Measurements from ENCODE around the gene HRH2. TPM values are rescaled to one million over a fixed set of nuclear protein-coding genes. Genes with fewer than 3 reads are reported as not detected.

Gene HRH2
- total RNA-seq, 1 donor from 2014 or later, result 67.3 TPM

DNA sequence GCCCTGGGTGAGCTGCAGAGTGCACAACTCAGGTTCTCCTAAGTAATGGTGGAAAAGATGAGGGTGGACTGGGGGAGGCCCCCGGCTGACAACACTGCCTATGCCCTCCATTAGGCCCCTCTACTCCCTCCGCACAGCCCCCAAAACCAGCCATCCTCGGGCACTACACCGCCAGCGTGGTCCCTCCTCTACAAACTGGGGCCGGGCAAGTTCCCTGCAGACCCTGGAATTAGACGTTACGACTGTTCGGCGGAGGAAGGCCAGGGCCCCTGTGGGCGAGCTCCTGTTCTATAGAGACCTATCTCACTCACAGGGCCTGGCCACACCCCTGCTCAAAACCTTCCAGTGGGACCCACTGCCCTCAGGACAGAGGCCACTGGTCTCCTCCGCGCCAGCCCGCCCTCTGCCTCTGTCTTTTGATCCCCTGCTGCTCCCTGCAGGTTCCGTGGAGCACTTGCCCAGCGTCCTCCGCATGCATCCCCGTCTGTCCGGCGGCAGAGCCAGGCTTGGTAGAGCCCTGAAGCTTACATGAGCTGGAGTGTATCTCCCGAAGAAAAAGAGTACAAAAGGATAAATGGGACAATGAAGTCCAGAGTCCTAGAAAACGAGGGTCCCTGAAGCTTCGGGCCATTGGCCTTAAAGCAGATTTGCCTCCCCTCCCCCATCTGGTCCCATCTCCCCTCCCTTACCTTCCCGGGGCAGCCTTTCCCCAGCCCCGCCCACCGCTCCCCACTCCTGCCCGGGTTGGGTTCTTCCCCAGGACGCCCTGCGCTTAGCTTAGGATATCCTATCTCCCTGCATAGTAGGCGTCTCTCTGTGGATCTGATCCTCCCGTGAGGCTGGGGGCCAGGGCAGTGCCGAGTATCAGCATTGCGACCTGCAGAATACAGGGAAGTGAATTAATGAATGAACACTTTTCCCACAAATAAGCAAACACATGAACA, 71.3 kb downstream of the HRH2 start:
- intact Hi-C loops (cut with micrococcal nuclease), result no loop called here
- H3K9me3 Mint-ChIP-seq, result no peaks in the 10 kb centered on the region
- peaks cover 19% of the 10 kb centered on the region for H3K27me3 Mint-ChIP-seq
- H3K4me3 Mint-ChIP-seq, result no peak overlapping the region
- no peak overlapping the region for H3K27ac Mint-ChIP-seq
- peaks cover 2% of the 10 kb centered on the region for H3K4me1 Mint-ChIP-seq
- H3K36me3 Mint-ChIP-seq (ENCODE audit: low read depth), result no peaks in the 10 kb centered on the region
- no peak for DNase-seq

DNA sequence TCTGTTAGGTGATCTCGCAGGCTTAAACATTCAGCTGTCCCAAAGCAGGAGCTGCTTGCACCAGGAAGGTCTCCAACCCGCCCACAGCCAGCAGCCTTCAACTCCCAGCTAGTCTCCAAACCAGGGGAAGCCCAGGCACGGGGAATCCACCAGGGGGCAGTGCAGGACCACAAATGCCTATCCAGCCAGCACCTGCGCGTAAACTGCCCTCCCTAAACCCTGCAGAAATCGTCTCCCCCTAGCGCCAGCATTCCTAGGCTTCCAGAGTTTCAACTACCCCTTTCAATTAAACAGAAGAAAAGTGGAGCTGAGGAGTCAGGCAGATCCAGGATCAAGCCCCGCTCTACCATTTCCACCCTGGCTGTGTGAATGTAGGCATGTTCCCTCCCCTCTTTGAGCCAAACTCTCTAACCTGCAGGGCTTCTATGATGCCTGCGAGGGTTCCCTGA, 72.0 kb downstream of the HRH2 start:
- H3K4me3 Mint-ChIP-seq, result no peak overlapping the region
- intact Hi-C loops (cut with micrococcal nuclease), result loop anchor here (5.0 kb wide), 1 partner anchor 142 kb away; the partner anchor contains the start of gene CPLX2
- H3K27ac Mint-ChIP-seq, result no peak overlapping the region
- H3K36me3 Mint-ChIP-seq (ENCODE audit: low read depth), result no peaks in the 10 kb centered on the region
- peaks cover 17% of the 10 kb centered on the region for H3K27me3 Mint-ChIP-seq
- peaks cover 2% of the 10 kb centered on the region for H3K4me1 Mint-ChIP-seq
- peak; percentile 97 for DNase-seq
- no peaks in the 10 kb centered on the region for H3K9me3 Mint-ChIP-seq

DNA sequence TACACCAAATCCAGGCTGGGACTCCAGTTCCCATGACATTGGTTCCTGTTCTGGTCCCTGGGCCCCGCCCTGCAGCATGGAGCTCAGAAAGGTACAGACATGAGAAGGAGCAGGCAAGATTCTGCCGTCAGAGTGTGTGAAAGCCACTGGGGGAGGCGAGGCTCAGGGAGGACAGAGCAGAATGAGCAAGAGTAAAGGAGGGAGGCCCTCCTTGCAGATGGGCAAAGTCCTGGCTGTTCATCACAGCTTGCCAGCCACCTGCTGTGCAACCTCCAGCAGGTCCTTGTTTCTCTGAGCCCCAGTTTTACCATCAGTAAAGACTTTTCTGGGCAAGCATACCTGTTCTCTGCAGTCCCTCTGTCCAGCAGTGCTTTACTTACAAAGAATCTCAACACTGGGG, 73.3 kb downstream of the HRH2 start:
- H3K9me3 Mint-ChIP-seq, result no peaks in the 10 kb centered on the region
- H3K27ac Mint-ChIP-seq, result no peak overlapping the region
- H3K4me1 Mint-ChIP-seq, result peaks cover 2% of the 10 kb centered on the region
- intact Hi-C loops (cut with micrococcal nuclease), result loop anchor here (5.0 kb wide), 1 partner anchor 141 kb away; the partner anchor contains the start of gene CPLX2
- no peak for DNase-seq
- peaks cover 14% of the 10 kb centered on the region for H3K27me3 Mint-ChIP-seq
- H3K36me3 Mint-ChIP-seq (ENCODE audit: low read depth), result no peaks in the 10 kb centered on the region
- no peak overlapping the region for H3K4me3 Mint-ChIP-seq

DNA sequence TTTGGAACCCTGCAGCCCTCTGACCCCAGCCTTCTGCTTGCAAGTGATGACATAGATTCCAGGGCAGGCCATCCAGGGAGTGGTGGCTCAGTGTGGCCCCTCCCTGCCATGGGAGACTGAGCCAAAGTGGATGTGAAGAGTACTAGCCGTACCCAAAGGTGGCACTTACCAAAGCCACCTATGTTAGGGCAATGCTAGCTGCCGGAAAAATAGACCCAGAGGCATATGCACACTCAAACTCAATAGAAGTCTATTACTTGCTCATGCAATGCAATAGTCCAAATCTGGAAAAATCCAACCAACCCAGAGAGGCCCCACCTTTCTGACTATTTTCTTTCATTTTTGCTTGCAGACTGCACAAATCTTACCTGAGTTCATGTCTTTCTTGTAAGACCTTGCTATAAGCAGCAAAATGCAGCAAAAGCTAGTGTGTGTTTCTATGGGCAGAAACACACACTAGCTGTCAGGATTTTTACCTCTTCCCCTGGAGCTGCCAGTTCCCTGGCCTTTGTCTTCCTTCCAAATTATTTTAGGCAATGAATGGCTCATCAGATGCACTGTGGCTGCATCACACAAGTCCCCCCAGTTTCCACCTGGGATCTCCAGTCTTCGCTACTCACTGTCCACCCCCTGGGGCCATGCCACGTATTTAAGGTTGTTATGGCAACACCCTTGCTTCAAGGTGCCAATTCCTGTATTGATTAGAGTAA, 74.0 kb downstream of the HRH2 start:
- H3K4me1 Mint-ChIP-seq, result peaks cover 2% of the 10 kb centered on the region
- peaks cover 15% of the 10 kb centered on the region for H3K27me3 Mint-ChIP-seq
- no peak for DNase-seq
- no peak overlapping the region for H3K27ac Mint-ChIP-seq
- no peaks in the 10 kb centered on the region for H3K9me3 Mint-ChIP-seq
- H3K4me3 Mint-ChIP-seq, result no peak overlapping the region
- intact Hi-C loops (cut with micrococcal nuclease), result loop anchor here (5.0 kb wide), 1 partner anchor 140 kb away; the partner anchor contains the start of gene CPLX2
- no peaks in the 10 kb centered on the region for H3K36me3 Mint-ChIP-seq (ENCODE audit: low read depth)

DNA sequence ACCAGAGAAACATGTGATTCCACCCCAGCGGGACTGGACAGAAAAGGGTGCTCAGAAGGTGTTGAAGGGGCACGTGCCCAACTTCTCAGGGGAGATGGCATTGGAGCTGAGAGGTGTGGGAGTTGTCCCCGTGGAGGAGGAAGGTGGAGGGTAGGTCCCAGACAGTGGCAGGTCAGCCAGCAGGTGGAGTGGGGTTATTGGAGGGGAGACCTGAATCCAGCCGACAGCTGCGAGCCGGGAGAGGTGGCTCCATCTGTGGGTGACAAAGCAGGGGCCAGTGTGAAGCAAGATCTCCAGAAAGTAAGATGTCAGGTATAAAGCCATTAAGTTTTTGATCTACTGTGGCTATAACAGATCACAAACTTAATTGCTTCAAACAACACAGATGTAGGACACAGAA, 75.1 kb downstream of the HRH2 start:
- Mint-ChIP-seq H3K4me1 (peaks cover 2% of the 10 kb centered on the region), H3K4me3 (no peak overlapping the region), H3K36me3 (ENCODE audit: low read depth) (no peaks in the 10 kb centered on the region), H3K9me3 (no peaks in the 10 kb centered on the region), H3K27ac (peak overlapping the region; percentile 25), H3K27me3 (peaks cover 16% of the 10 kb centered on the region)
- no peak for DNase-seq
- intact Hi-C loops (cut with micrococcal nuclease), result loop anchor here (5.0 kb wide), 1 partner anchor 139 kb away; the partner anchor contains the start of gene CPLX2

DNA sequence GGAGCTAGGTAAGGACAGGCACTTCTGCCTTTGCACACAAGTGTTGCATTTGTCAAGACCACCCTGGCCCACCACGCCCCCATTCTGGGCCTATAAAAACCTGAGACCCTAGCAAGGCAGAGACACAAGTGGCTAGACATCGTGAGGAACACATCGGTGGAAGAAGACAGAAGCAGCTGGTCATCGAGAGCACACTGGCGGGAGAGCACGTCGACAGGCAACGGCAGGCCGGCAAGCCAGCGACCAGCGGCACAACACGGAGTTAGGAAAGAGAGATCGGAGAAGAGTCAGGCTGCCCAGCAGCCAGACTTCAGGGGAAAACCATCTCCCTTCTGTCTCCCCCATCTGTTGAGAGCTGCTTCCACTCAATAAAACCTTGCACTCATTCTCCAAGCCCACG, 76.1 kb downstream of the HRH2 start:
- DNase-seq, result no peak
- Mint-ChIP-seq H3K27me3 (peaks cover 16% of the 10 kb centered on the region), H3K27ac (no peak overlapping the region), H3K4me3 (no peak overlapping the region), H3K4me1 (peaks cover 2% of the 10 kb centered on the region), H3K36me3 (ENCODE audit: low read depth) (no peaks in the 10 kb centered on the region), H3K9me3 (no peaks in the 10 kb centered on the region)
- intact Hi-C loops (cut with micrococcal nuclease), result loop anchor here (5.0 kb wide), 1 partner anchor 138 kb away; the partner anchor contains the start of gene CPLX2

DNA sequence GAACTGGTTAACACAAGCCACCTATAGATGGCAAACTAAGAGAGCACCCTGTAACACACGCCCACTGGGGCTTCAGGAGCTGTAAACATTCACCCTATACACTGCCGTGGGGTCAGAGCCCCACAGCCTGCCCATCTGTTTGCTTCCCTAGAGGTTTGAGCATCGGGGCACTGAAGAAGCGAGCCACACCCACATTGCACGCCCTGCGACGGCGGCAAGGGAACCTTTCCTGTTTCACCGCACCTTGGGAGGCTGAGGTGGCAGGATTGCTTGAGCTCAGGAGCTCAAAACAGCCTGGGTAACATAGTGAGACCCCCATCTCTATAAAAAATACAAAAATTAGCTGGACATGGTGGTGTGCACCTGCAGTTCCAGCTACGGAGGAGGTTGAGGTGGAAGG, 76.6 kb downstream of the HRH2 start:
- intact Hi-C loops (cut with micrococcal nuclease), result loop anchor here (5.0 kb wide), 1 partner anchor 138 kb away; the partner anchor contains the start of gene CPLX2
- no peak for DNase-seq

DNA sequence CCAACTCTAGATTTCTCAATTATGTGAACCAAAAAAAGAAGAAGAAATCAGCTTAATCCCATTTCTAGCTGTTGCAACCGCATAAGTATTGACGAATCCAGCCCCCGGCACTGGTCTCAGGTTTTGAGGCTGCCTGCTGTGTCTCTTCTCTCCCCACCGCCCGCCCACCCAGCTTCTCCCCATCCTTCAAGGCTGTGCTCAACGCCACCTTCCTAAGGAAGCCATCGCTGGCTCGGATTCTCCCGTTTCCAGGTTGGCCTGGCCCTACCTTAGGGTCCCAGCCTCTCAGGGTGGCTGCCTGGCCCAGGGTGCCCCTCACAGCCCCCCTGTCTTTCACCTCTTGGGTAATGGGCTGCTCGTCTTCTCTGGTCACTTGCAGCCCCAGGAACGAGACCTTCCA, 77.8 kb downstream of the HRH2 start:
- Mint-ChIP-seq H3K27me3 (peaks cover 23% of the 10 kb centered on the region), H3K4me1 (no peaks in the 10 kb centered on the region), H3K27ac (no peak overlapping the region), H3K9me3 (no peaks in the 10 kb centered on the region), H3K4me3 (no peak overlapping the region), H3K36me3 (ENCODE audit: low read depth) (no peaks in the 10 kb centered on the region)
- intact Hi-C loops (cut with micrococcal nuclease), result no loop called here
- DNase-seq, result no peak

More for the DNA sequence above, 76.6 kb downstream of the HRH2 start:
- Mint-ChIP-seq H3K9me3 (no peaks in the 10 kb centered on the region), H3K4me1 (peaks cover 2% of the 10 kb centered on the region), H3K4me3 (no peak overlapping the region), H3K36me3 (ENCODE audit: low read depth) (no peaks in the 10 kb centered on the region), H3K27me3 (peaks cover 17% of the 10 kb centered on the region), H3K27ac (no peak overlapping the region)

DNA sequence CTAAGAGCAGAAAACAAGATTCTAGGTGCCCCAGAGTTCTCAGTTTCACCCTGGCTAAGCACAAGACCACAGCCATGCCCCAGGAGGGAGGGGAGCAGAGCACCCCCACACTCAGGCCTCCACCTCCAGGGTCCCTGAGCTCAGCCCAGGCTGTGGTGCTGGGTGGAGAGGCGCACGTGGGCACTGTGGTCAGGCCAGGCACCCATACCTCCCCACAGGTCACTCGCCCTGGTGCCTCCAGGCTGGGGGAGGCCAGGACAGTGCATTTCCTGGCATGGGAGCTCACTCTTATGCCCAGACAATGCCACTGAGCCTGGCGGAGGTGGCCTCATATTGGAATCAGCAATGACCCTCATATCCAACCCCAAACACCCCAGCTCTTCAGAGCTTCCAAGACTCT, 78.8 kb downstream of the HRH2 start:
- Mint-ChIP-seq H3K36me3 (ENCODE audit: low read depth) (no peaks in the 10 kb centered on the region), H3K27me3 (peaks cover 25% of the 10 kb centered on the region), H3K4me1 (no peaks in the 10 kb centered on the region), H3K27ac (no peak overlapping the region), H3K9me3 (no peaks in the 10 kb centered on the region), H3K4me3 (no peak overlapping the region)
- DNase-seq, result no peak
- intact Hi-C loops (cut with micrococcal nuclease), result no loop called here

DNA sequence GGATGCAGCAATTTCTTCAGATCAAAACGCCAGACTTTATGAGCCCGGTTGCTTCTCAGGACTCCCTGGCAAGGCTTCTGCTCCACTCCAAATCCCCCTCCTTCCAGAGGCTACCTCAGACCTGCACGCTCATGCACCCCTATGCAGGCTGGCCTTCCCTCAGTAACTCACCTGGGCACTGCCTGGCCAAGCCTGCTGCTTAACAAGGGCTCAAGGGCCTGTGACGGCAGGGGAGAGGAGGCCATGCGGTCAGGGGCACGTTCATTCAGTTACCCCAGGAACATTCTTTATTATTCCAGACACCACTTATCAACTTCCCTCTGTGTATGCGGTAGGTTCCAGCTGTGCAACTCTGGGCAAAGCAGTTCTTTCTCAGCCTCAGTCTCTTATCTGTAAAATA, 79.6 kb downstream of the HRH2 start:
- Mint-ChIP-seq H3K27me3 (peaks cover 25% of the 10 kb centered on the region), H3K4me3 (no peak overlapping the region), H3K27ac (no peak overlapping the region), H3K9me3 (no peaks in the 10 kb centered on the region), H3K36me3 (ENCODE audit: low read depth) (no peaks in the 10 kb centered on the region), H3K4me1 (no peaks in the 10 kb centered on the region)
- intact Hi-C loops (cut with micrococcal nuclease), result no loop called here
- DNase-seq, result no peak

DNA sequence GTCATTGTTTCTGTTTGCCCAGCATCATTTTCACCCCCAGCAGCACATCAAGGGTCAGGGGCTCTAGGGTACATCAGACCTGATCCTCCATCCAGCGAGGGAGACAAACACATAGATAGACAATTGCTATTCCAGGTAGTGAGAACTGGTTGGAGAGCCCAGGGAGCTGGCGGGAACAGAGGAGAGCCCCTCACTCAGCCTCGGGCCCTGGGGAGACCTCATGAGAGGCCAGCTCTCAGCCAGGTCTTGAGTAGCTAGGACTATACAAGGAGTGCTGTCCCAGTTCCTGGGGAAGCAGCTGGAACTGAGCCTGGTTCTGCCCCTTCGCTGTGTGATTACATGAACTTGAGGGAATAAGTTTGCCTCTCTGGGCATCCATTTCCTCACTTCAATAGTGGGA, 80.3 kb downstream of the HRH2 start:
- Mint-ChIP-seq H3K4me1 (no peaks in the 10 kb centered on the region), H3K4me3 (no peak overlapping the region), H3K27me3 (peaks cover 27% of the 10 kb centered on the region), H3K36me3 (ENCODE audit: low read depth) (no peaks in the 10 kb centered on the region), H3K9me3 (no peaks in the 10 kb centered on the region), H3K27ac (no peak overlapping the region)
- intact Hi-C loops (cut with micrococcal nuclease), result no loop called here
- DNase-seq, result no peak

DNA sequence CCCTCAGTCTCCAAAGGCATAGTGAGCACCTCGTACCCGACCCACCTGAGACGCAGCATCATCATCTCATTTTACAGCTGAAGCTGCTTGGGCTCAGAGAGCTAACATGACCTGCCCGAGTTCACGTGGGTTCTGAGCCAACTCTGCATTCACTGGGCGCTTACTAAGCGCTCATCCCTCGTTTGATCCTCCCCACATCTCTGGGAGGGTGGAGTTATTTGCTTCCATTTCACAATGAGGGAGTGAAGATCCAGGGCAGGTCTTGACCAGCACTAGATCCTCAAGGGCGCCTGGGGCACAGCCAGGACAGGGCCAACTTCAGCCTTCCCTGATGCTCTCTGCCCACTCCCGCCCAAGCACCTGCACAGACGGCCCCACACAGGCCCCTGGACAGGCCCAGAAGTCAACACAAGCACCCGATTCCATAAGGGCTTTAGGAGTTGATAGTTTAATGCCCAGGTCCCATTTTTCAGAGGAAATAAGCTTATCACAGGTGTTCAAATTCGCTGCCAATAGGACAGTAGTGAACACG, 80.8 kb downstream of the HRH2 start:
- peaks cover 27% of the 10 kb centered on the region for H3K27me3 Mint-ChIP-seq
- intact Hi-C loops (cut with micrococcal nuclease), result no loop called here
- no peaks in the 10 kb centered on the region for H3K9me3 Mint-ChIP-seq

DNA sequence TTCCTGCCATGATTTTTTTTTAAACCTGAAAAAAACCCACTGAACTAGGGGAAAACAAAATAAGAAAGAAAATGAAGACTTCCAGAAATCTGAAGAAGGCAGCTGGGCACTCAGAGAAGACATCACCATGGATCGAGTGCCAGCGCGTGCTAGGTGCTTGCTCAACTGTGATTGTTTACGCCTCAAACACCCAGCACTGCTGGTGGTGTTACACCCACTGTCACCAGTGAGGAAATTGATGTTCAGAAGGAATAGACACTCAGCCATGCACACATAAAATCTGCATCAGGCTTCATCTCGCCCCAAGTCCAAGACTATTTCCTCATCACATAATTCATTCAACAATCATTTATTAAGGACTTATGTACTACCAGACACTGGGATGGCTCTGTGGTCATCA, 82.1 kb downstream of the HRH2 start:
- H3K36me3 Mint-ChIP-seq (ENCODE audit: low read depth), result no peaks in the 10 kb centered on the region
- no peak for DNase-seq
- H3K9me3 Mint-ChIP-seq, result no peaks in the 10 kb centered on the region
- H3K4me3 Mint-ChIP-seq, result no peak overlapping the region
- H3K27ac Mint-ChIP-seq, result no peak overlapping the region
- peaks cover 28% of the 10 kb centered on the region for H3K27me3 Mint-ChIP-seq
- intact Hi-C loops (cut with micrococcal nuclease), result no loop called here
- H3K4me1 Mint-ChIP-seq, result no peaks in the 10 kb centered on the region

More for the DNA sequence above, 80.8 kb downstream of the HRH2 start:
- H3K36me3 Mint-ChIP-seq (ENCODE audit: low read depth), result no peaks in the 10 kb centered on the region
- no peak for DNase-seq
- H3K27ac Mint-ChIP-seq, result no peak overlapping the region
- no peak overlapping the region for H3K4me3 Mint-ChIP-seq
- no peaks in the 10 kb centered on the region for H3K4me1 Mint-ChIP-seq

DNA sequence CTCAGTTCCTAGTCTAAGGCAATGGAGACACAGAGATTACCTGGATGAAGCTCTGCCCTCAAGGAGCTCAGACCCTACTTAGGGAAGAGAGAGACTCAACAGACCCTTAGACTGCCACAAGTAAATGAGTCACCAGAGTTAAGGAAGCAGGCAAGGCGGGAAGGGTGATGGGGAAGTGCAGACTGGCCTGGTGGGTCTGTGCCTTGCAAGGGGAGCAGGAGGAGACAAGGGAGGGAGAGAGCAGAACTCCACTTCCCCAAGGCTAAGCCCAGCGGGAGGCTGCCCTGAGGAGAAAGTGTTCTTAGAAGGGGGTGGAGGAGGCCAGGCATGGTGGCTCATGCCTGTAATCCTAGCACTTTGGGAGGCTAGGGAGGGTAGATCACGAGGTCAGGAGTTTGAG, 83.7 kb downstream of the HRH2 start:
- no peak overlapping the region for H3K4me3 Mint-ChIP-seq
- DNase-seq, result no peak
- peaks cover 30% of the 10 kb centered on the region for H3K27me3 Mint-ChIP-seq
- H3K27ac Mint-ChIP-seq, result no peak overlapping the region
- no peaks in the 10 kb centered on the region for H3K36me3 Mint-ChIP-seq (ENCODE audit: low read depth)
- H3K9me3 Mint-ChIP-seq, result no peaks in the 10 kb centered on the region
- intact Hi-C loops (cut with micrococcal nuclease), result no loop called here
- no peaks in the 10 kb centered on the region for H3K4me1 Mint-ChIP-seq

Data from activated CD4-positive, alpha-beta T cell treated with anti-CD3 and anti-CD28 coated beads, Interleukin-2, amount 10 ng/mL, durations not matched to agents 24 days and 14 days (primary cell).